PC-3 (cell line): ENCODE data around the gene CLIC1. TPM values are rescaled to one million over a fixed set of nuclear protein-coding genes. Genes with fewer than 3 reads are reported as not detected.

Experiments
- ATAC-seq: fragments of 200-7000 bp; cut with Tn5 transposase; 2 replicates; pipeline ENCODE4 v1.9.1; 2020; ENCODE audit warnings: mild to moderate bottlenecking, moderate library complexity
- BruUV-seq: library from RNA; stranded (reverse); fragments of 400-500 nt; replicated peaks from 2 replicates; lab custom pipeline; 2021; lab: Mats Ljungman, UMichigan
- CTCF ChIA-PET: fragments of 300-600 bp; sonication (Branson Sonifier 250); formaldehyde crosslinking; loops from one replicate; lab custom pipeline; 2022; ENCODE audit warnings: antibody characterized with exemption; lab: Charles Lee
- POLR2A ChIA-PET: fragments of 300-600 bp; sonication (Branson Sonifier 250); formaldehyde crosslinking; loops from one replicate; lab custom pipeline; 2022; ENCODE audit warnings: antibody characterized with exemption; ENCODE audit not compliant: unreplicated experiment; lab: Charles Lee
- DNase-seq: peaks from one replicate; pipeline ENCODE4 v3.0.0-alpha.2; 2015
- H2AFZ ChIP-seq: fragments of 300-600 bp; sonication (generic); 2 replicates; pipeline ENCODE4 v1.6.0; 2016; ENCODE audit warnings: antibody characterized with exemption, low read length
- H3F3A ChIP-seq: fragments of 300-600 bp; sonication (generic); one replicate; pipeline ENCODE4 v1.6.0; 2017; ENCODE audit warnings: antibody characterized with exemption, low read length, control low read depth, mild to moderate bottlenecking; ENCODE audit not compliant: unreplicated experiment
- H3K27ac ChIP-seq: fragments of 300-600 bp; sonication (generic); 2 replicates; pipeline ENCODE4 v1.5.1; 2016; ENCODE audit warnings: mild to moderate bottlenecking, low read length
- H3K27me3 ChIP-seq: fragments of 300-600 bp; sonication (generic); 2 replicates; pipeline ENCODE4 v1.6.1; 2016; ENCODE audit warnings: low read length, mixed read lengths
- H3K36me3 ChIP-seq: fragments of 300-600 bp; sonication (generic); 2 replicates; pipeline ENCODE4 v1.6.1; 2016; ENCODE audit warnings: low read depth, mixed run types, low read length, mixed read lengths
- H3K4me1 ChIP-seq: fragments of 300-600 bp; sonication (generic); 2 replicates; pipeline ENCODE4 v1.5.1; 2016; ENCODE audit warnings: low read length; ENCODE audit not compliant: insufficient read depth
- H3K4me2 ChIP-seq: fragments of 300-600 bp; sonication (generic); 2 replicates; pipeline ENCODE4 v1.6.0; 2016; ENCODE audit warnings: low read length
- H3K4me3 ChIP-seq: fragments of 300-600 bp; sonication (generic); 2 replicates; pipeline ENCODE4 v1.5.1; 2016; ENCODE audit warnings: mild to moderate bottlenecking, low read length, mixed read lengths
- H3K79me2 ChIP-seq: fragments of 300-600 bp; sonication (generic); 2 replicates; pipeline ENCODE4 v1.6.1; 2017; ENCODE audit warnings: low read length, mixed read lengths
- H3K9ac ChIP-seq: fragments of 300-600 bp; sonication (generic); 2 replicates; pipeline ENCODE4 v1.6.0; 2016; ENCODE audit warnings: mild to moderate bottlenecking, low read length
- H3K9me2 ChIP-seq: fragments of 300-600 bp; sonication (generic); replicated peaks from 2 replicates; pipeline ENCODE4 v1.6.1; 2016; ENCODE audit warnings: mixed run types, low read length, mixed read lengths
- H3K9me3 ChIP-seq: fragments of 300-600 bp; sonication (generic); 2 replicates; pipeline ENCODE4 v1.6.1; 2016; ENCODE audit warnings: low read length, mixed read lengths
- H4K20me1 ChIP-seq: fragments of 300-600 bp; sonication (generic); 2 replicates; pipeline ENCODE4 v1.6.1; 2016; ENCODE audit warnings: low read length, mixed read lengths
- EZH2 ChIP-seq: fragments of 300-600 bp; sonication (generic); IDR thresholded peaks from one replicate; pipeline ENCODE4 v1.6.1; 2017; ENCODE audit warnings: antibody characterized with exemption, mild to moderate bottlenecking, low read length; ENCODE audit not compliant: unreplicated experiment
- EZH2phosphoT487 ChIP-seq: fragments of 300-600 bp; sonication (generic); IDR thresholded peaks from 2 replicates; pipeline ENCODE4 v1.6.1; 2018; ENCODE audit warnings: mild to moderate bottlenecking, antibody characterized with exemption, low read length, borderline replicate concordance
- intact Hi-C: fragments of 100-400 bp; cut with micrococcal nuclease; formaldehyde crosslinking; loops from 2 replicates; pipeline ENCODE4 v1.9.0; 2023
- total RNA-seq: library from RNA; depleted of rRNA; stranded (reverse); fragments of >200 nt; gene quantifications from 2 replicates; pipeline ENCODE4 v1.2.3, GENCODE V29; 2014
- TF ChIP-seq, protein P1 (sequence below): fragments of 300-600 bp; sonication (generic); conservative IDR thresholded peaks from 2 replicates; pipeline ENCODE4 v1.5.1; 2017; ENCODE audit warnings: antibody characterized with exemption, low read depth, mild to moderate bottlenecking, low read length

CLIC1 gene
- total RNA-seq, 1 experiment from 2014 or later, result 708 TPM

DNA sequence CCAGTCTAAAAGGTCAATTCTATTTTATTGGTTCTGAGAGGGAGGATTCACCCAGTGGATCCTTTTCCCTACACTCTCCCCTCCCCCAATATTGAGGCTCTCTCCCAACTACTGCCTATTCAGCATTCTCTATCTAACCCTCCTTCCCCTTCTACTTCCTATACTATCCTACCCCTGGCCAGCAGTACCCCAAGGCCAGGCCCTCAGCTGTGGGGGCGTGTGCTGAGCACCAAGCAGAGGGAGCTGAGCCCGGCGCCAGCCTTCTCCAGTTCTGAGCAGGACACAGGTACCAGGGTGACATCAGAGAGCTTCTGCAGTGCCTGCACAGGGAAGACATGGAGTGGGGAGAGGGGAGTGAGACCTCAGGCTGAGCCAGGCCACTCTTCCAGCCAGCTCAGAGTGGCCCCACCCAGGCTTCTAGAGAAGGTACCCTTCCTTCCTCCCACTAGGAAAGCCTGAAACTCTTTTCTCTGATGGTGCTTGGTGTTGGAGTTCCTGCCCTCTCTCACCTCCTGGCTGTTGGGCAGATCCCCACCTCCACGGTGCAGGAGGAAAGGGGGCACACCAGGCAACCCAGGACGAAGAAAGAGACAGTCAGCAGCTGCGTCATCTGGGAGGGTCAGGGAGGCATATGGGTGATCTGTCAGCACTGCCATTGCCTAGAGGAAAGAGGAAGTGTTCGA lies 9.2 kb downstream of the CLIC1 start:
- no peaks in the 10 kb centered on the region for H3K9me3 ChIP-seq
- ChIA-PET POLR2A (no interaction called here), CTCF (no interaction called here)
- H3K9ac ChIP-seq, result no peak overlapping the region
- H3K36me3 ChIP-seq, result peaks cover 15% of the 10 kb centered on the region
- no peak overlapping the region for H3K27ac ChIP-seq
- H3F3A ChIP-seq, result peaks cover 4% of the 10 kb centered on the region
- no peaks in the 10 kb centered on the region for H3K79me2 ChIP-seq
- ATAC-seq (no peak), DNase-seq (no peak)
- no peaks in the 10 kb centered on the region for H3K9me2 ChIP-seq
- H3K4me2 ChIP-seq, result no peak overlapping the region
- H3K4me1 ChIP-seq, result no peaks in the 10 kb centered on the region
- no peak overlapping the region for H3K4me3 ChIP-seq
- intact Hi-C loops, result no loop called here
- BruUV-seq, result no TSS peak
- TF ChIP-seq, protein P1, sequence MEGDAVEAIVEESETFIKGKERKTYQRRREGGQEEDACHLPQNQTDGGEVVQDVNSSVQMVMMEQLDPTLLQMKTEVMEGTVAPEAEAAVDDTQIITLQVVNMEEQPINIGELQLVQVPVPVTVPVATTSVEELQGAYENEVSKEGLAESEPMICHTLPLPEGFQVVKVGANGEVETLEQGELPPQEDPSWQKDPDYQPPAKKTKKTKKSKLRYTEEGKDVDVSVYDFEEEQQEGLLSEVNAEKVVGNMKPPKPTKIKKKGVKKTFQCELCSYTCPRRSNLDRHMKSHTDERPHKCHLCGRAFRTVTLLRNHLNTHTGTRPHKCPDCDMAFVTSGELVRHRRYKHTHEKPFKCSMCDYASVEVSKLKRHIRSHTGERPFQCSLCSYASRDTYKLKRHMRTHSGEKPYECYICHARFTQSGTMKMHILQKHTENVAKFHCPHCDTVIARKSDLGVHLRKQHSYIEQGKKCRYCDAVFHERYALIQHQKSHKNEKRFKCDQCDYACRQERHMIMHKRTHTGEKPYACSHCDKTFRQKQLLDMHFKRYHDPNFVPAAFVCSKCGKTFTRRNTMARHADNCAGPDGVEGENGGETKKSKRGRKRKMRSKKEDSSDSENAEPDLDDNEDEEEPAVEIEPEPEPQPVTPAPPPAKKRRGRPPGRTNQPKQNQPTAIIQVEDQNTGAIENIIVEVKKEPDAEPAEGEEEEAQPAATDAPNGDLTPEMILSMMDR, result no peak
- H3K27me3 ChIP-seq, result no peaks in the 10 kb centered on the region
- H2AFZ ChIP-seq, result no peak overlapping the region
- H4K20me1 ChIP-seq, result no peaks in the 10 kb centered on the region

DNA sequence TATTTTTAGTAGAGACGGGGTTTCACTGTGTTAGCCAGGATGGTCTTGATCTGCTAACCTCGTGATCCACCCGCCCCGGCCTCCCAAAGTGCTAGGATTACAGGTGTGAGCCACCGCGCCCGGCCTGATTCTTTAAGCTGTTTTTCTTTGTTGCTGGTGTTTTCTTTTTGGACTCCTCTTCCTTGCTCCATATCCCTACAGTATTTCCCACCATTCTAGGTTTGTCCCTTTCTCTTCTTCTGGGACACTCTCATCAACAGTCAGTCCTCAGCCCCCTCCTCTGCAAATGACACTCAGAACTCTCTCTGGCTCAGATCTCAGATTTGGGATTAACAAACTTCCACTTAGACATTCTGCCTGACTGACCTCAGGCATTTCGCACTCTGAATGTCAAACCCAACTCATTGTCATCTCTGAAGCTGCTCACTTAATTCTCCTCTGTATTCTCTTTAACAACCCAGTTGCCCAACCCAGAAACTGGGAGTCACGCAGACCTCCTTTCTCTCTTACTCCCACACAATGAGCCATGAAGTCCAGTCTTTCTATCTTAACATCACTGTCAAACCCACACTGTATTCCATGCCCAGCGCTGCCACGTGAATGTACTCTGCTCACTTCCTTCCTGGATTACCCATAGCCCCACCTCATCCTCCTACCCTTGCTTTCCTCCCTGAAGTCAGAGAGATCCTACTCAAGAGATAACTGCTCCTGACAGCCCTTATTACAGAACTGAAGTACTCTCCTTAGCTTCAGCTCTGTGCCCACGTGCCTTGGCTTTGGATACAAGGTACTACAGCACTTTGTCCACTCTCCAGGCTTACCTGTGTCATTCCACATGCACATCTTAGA lies 10.6 kb downstream of the CLIC1 start:
- H3K27ac ChIP-seq, result no peak overlapping the region

More for the DNA sequence above, 10.6 kb downstream of the CLIC1 start:
- H4K20me1 ChIP-seq, result no peaks in the 10 kb centered on the region
- no peaks in the 10 kb centered on the region for H3F3A ChIP-seq
- no peak overlapping the region for H3K4me3 ChIP-seq
- intact Hi-C loops, result no loop called here
- H3K36me3 ChIP-seq, result peaks cover 1% of the 10 kb centered on the region; the same call in 1 of the 2 replicates
- no peak overlapping the region for H3K9ac ChIP-seq
- no peaks in the 10 kb centered on the region for H3K9me3 ChIP-seq
- DNase-seq (no peak), ATAC-seq (no peak)
- ChIA-PET CTCF (no interaction called here), POLR2A (interaction anchor here (0.7 kb wide), 1 partner anchor 24 kb away, joined by 21 read pairs; no protein-coding TSS in a partner anchor)
- H3K4me1 ChIP-seq, result no peaks in the 10 kb centered on the region
- H2AFZ ChIP-seq, result no peak overlapping the region
- TF ChIP-seq EZH2 (no peak), EZH2phosphoT487 (no peak)
- TF ChIP-seq, protein P1, result no peak
- H3K27me3 ChIP-seq, result no peaks in the 10 kb centered on the region
- H3K79me2 ChIP-seq, result no peaks in the 10 kb centered on the region
- no TSS peak for BruUV-seq
- H3K4me2 ChIP-seq, result no peak overlapping the region
- H3K9me2 ChIP-seq, result no peaks in the 10 kb centered on the region
